Mesothelial cell of epicardium (in vitro differentiated cells): Measurements from ENCODE around the gene PGAP6. TPM values are rescaled to one million over a fixed set of nuclear protein-coding genes. Genes with fewer than 3 reads are reported as not detected.

Source experiments
- DNase-seq, 2 experiments: peaks; one replicate each; pipeline ENCODE4 v3.0.0; 2021; ENCODE audit warnings: low spot score in 2 of 2; ENCODE audit not compliant: unreplicated experiment in 2 of 2
- H3K27ac Mint-ChIP-seq: 2 replicates; pipeline ENCODE4 v1.8.0; 2021; ENCODE audit warnings: mixed read lengths
- H3K27me3 Mint-ChIP-seq: 2 replicates; pipeline ENCODE4 v1.8.0; 2021; ENCODE audit warnings: low read depth, mixed read lengths
- H3K36me3 Mint-ChIP-seq: 2 replicates; pipeline ENCODE4 v1.8.0; 2021; ENCODE audit warnings: mixed read lengths
- H3K4me1 Mint-ChIP-seq: 2 replicates; pipeline ENCODE4 v1.8.0; 2021; ENCODE audit warnings: mixed read lengths
- H3K4me3 Mint-ChIP-seq: 2 replicates; pipeline ENCODE4 v1.8.0; 2021; ENCODE audit warnings: mild to moderate bottlenecking, moderate library complexity, mixed read lengths
- H3K9me3 Mint-ChIP-seq: 2 replicates; pipeline ENCODE4 v1.8.0; 2021; ENCODE audit warnings: mixed read lengths
- CTCF ChIP-seq: fragments of 200-600 bp; sonication (generic); IDR thresholded peaks from one replicate; pipeline ENCODE4 v1.5.0; 2021; ENCODE audit warnings: antibody characterized with exemption; ENCODE audit not compliant: unreplicated experiment
- total RNA-seq: library from RNA; stranded (reverse); gene quantifications from 3 replicates; pipeline ENCODE4 v1.2.1, GENCODE V29; 2021

PGAP6 gene, protein sequence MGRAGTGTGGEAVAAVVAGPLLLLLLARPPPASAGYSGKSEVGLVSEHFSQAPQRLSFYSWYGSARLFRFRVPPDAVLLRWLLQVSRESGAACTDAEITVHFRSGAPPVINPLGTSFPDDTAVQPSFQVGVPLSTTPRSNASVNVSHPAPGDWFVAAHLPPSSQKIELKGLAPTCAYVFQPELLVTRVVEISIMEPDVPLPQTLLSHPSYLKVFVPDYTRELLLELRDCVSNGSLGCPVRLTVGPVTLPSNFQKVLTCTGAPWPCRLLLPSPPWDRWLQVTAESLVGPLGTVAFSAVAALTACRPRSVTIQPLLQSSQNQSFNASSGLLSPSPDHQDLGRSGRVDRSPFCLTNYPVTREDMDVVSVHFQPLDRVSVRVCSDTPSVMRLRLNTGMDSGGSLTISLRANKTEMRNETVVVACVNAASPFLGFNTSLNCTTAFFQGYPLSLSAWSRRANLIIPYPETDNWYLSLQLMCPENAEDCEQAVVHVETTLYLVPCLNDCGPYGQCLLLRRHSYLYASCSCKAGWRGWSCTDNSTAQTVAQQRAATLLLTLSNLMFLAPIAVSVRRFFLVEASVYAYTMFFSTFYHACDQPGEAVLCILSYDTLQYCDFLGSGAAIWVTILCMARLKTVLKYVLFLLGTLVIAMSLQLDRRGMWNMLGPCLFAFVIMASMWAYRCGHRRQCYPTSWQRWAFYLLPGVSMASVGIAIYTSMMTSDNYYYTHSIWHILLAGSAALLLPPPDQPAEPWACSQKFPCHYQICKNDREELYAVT
- 48.6 to 51.4 TPM (median 49.0 TPM) in 3 replicates for total RNA-seq

- H3K4me3 Mint-ChIP-seq, result peak within 1 kb of the TSS; percentile 84
Measured at GRCh38 chr16:381789-382717, at the start of gene PGAP6. Gene PGAP6 (minus strand): TSS chr16:381978. CDS start chr16:381821, 157 bp downstream.

DNA sequence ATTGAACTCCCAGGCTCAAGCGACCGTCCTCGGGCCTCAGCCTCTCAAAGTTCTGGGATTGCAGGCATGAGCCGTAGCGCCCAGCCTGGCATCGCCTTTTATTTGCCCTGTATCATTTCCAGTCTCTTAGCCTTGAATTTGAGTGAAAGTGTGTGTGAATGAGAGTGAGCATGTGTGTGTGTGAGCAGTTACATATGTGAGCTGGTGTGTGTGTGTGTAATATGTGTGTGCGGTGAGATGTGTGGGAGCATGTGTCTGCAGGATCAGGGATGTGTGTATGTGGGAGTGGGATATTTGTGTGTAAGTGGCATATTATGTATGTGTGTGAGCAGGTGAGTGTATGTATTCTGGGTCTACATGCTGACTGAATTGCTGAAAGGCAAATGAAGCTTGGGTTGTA is 49.1 kb upstream of the PGAP6 start:
- DNase-seq, result no peak
- peaks cover 20% of the 10 kb centered on the region for H3K4me1 Mint-ChIP-seq
- no peak overlapping the region for H3K27ac Mint-ChIP-seq
- no peaks in the 10 kb centered on the region for H3K9me3 Mint-ChIP-seq
- H3K4me3 Mint-ChIP-seq, result no peak overlapping the region
- TF ChIP-seq CTCF, result no peak
- no peaks in the 10 kb centered on the region for H3K27me3 Mint-ChIP-seq
- H3K36me3 Mint-ChIP-seq, result peaks cover 6% of the 10 kb centered on the region

More at GRCh38 chr16:381789-382717, at the start of gene PGAP6:
- H3K4me1 Mint-ChIP-seq, result peaks cover 33% of the 10 kb centered on the region
- H3K27me3 Mint-ChIP-seq, result no peaks in the 10 kb centered on the region
- H3K36me3 Mint-ChIP-seq, result no peaks in the 10 kb centered on the region
- H3K27ac Mint-ChIP-seq, result peak within 1 kb of the TSS; percentile 84
- H3K9me3 Mint-ChIP-seq, result no peaks in the 10 kb centered on the region
- TF ChIP-seq CTCF, result no peak
- DNase-seq, result peak in 1 of 2 experiments; percentile 47

- H3K36me3 Mint-ChIP-seq, result no peaks in the 10 kb centered on the region
- no peaks in the 10 kb centered on the region for H3K9me3 Mint-ChIP-seq
- peak overlapping the region; percentile 76 for H3K4me3 Mint-ChIP-seq
- no peak for DNase-seq
- peak overlapping the region; percentile 51 for H3K27ac Mint-ChIP-seq
- peaks cover 16% of the 10 kb centered on the region for H3K27me3 Mint-ChIP-seq
- peaks cover 29% of the 10 kb centered on the region for H3K4me1 Mint-ChIP-seq
- no peak for TF ChIP-seq CTCF
Measured at GRCh38 chr16:427250-427649, 45.5 kb upstream of the PGAP6 start.

- Mint-ChIP-seq H3K9me3 (no peaks in the 10 kb centered on the region), H3K4me1 (peaks cover 29% of the 10 kb centered on the region), H3K4me3 (peak overlapping the region; percentile 76), H3K27me3 (peaks cover 16% of the 10 kb centered on the region), H3K27ac (peak overlapping the region; percentile 51), H3K36me3 (no peaks in the 10 kb centered on the region)
- DNase-seq, result no peak
- no peak for TF ChIP-seq CTCF
Measured at GRCh38 chr16:426906-427249, 45.1 kb upstream of the PGAP6 start.
